ENCODE measurements around the gene EFCAB9.

The EFCAB9 gene

GRCh38 chr5:172166030-172166826 is 27.7 kb upstream of the EFCAB9 start:
- DNase-seq: no peak

- no peak for DNase-seq
Measured at GRCh38 chr5:172167895-172168294, 26.1 kb upstream of the EFCAB9 start.

- DNase-seq: no peak
Measured at GRCh38 chr5:172168311-172168710, 25.7 kb upstream of the EFCAB9 start.

- no peak for DNase-seq
Measured at GRCh38 chr5:172169216-172169615, 24.8 kb upstream of the EFCAB9 start.

GRCh38 chr5:172170251-172170701 is 23.7 kb upstream of the EFCAB9 start:
- DNase-seq: no peak

GRCh38 chr5:172171118-172171517 is 22.9 kb upstream of the EFCAB9 start:
- no peak for DNase-seq

GRCh38 chr5:172172912-172173563 is 20.9 kb upstream of the EFCAB9 start:
- DNase-seq: no peak

- DNase-seq: no peak
Measured at GRCh38 chr5:172173564-172174153, 20.3 kb upstream of the EFCAB9 start.

GRCh38 chr5:172175263-172175719 is 18.7 kb upstream of the EFCAB9 start:
- DNase-seq: no peak

- no peak for DNase-seq
Measured at GRCh38 chr5:172177176-172177575, 16.8 kb upstream of the EFCAB9 start.

GRCh38 chr5:172178301-172178987 is 15.5 kb upstream of the EFCAB9 start:
- no peak for DNase-seq

- peak; percentile 52 for DNase-seq
Measured at GRCh38 chr5:172178991-172179989, 14.7 kb upstream of the EFCAB9 start.

GRCh38 chr5:172180936-172181335 is 13.0 kb upstream of the EFCAB9 start:
- no peak for DNase-seq

GRCh38 chr5:172182291-172182690 is 11.7 kb upstream of the EFCAB9 start:
- no peak for DNase-seq

GRCh38 chr5:172183881-172184280 is 10.1 kb upstream of the EFCAB9 start:
- no peak for DNase-seq

GRCh38 chr5:172185096-172185461 is 8.9 kb upstream of the EFCAB9 start:
- no peak for DNase-seq

- DNase-seq: no peak
Measured at GRCh38 chr5:172186114-172186695, 7.8 kb upstream of the EFCAB9 start.

GRCh38 chr5:172187118-172188032 is 6.6 kb upstream of the EFCAB9 start:
- peak; percentile 59 for DNase-seq

GRCh38 chr5:172188033-172188892 is 5.7 kb upstream of the EFCAB9 start, which contains the start of gene STK10:
Gene STK10, minus strand, starts transcription at chr5:172188224. Its CDS starts 182 bp downstream, at chr5:172188042.
- peak; percentile 96 for DNase-seq

Data from right hindlimb (tissue), 1 donor.